SH-SY5Y (cell line): ENCODE measurements around the gene INTS12.

ENCODE experiments used
- GATA2 ChIP-seq: IDR thresholded peaks from 2 replicates; pipeline ENCODE4 v1.6.1; 2011; ENCODE audit warnings: mild to moderate bottlenecking, low read depth, low read length
- GATA3 ChIP-seq: IDR thresholded peaks from 2 replicates; pipeline ENCODE4 v1.6.1; 2011; ENCODE audit warnings: low read depth, mild to moderate bottlenecking, low read length, moderate library complexity

INTS12 gene

DNA sequence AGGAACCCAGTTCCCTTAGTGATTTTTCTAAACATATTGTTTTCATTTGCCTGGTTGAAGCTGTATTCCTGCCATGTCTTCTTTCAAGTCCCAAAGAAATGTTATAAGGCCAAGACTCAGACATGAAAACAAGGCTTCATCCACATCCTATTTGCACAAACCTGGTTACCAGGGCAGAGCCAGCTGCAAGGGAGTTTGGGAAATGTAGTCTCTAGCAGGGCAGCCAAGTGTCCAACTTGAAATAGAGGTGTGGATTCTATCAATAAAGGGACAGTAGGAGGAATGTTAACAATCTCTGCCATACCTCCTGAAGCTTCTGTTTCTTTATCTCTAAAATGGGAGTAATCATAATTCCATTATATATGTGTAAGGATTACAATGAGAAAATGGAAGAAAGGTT is 56.6 kb downstream of the INTS12 start:
- TF ChIP-seq GATA3 (no peak), GATA2 (no peak)

DNA sequence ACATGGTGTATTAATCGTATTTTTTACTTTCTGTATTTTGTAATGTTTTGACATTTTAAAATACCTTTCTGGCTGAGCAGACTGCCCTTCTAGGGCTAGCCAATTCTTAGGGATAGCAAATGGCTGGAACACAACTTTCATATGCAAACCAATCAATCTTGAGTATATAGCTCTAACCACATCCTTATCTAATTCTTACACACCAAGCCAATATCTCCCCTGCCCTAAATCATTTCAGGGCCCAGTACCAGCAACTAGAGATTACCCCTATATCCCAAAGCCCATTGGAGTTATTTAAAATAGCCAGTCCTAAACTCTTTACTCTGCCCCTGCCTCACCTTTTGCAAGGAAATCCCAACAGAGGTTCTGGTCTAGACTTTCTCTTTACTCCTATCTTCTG is 58.3 kb downstream of the INTS12 start:
- no peak for TF ChIP-seq GATA3

DNA sequence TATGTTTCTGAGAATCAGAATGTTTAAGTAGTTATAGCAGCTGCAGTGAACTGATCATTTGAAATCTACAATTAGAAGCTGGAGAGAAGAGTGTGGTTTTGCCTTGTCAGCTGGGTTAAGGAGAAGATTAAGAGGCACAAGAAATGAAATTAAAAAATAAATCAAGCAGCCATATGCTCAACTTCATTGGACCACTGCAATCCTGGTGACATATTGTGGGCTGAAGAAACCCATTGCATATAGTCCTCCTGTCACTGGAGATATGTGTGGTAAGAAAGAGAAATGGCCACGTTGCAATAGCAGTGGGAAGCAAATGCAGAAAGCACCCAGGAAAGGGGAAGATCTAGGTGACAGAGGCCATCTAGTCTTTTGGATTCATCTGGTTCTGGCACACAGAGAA is 63.0 kb downstream of the INTS12 start:
- TF ChIP-seq GATA2 (no peak), GATA3 (no peak)

DNA sequence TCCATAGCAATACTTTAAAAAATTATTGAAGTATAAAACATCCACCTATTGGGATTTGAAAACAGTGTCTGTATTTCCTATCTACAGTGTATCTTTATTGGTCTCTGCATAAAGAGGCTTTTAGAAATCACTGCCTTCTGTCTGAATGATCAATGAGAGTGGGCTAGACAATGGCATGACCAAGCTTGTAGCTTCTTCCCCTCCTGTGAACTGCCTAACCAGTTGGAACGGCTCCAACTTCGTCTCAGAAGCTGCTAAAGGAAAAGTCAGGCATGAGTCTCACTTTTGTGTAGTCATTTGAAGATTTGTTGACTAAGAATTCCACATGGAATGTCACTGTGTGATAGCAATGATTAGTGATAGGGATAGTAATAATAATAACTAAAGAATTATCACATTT is 64.2 kb downstream of the INTS12 start:
- no peak for TF ChIP-seq GATA2
- TF ChIP-seq GATA3, result no peak

DNA sequence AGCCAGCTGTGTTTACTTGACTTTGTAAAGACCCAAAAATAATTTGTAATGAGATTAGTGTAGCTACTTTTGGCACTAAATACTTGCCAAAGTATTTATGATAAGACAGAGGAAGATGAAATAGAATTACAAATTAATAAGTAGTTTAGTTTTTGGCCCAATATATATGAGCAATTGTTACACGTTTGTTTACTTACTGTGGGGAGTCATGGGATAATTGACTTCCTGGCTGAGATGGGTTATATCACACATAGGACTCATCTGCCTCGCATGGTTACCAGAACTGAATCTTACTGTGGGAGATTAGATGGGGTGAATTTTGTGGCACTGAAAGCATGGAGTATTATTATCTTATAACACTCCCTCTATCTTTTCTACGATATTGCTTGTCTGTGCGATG is 66.6 kb downstream of the INTS12 start:
- TF ChIP-seq GATA3, result no peak
- no peak for TF ChIP-seq GATA2

DNA sequence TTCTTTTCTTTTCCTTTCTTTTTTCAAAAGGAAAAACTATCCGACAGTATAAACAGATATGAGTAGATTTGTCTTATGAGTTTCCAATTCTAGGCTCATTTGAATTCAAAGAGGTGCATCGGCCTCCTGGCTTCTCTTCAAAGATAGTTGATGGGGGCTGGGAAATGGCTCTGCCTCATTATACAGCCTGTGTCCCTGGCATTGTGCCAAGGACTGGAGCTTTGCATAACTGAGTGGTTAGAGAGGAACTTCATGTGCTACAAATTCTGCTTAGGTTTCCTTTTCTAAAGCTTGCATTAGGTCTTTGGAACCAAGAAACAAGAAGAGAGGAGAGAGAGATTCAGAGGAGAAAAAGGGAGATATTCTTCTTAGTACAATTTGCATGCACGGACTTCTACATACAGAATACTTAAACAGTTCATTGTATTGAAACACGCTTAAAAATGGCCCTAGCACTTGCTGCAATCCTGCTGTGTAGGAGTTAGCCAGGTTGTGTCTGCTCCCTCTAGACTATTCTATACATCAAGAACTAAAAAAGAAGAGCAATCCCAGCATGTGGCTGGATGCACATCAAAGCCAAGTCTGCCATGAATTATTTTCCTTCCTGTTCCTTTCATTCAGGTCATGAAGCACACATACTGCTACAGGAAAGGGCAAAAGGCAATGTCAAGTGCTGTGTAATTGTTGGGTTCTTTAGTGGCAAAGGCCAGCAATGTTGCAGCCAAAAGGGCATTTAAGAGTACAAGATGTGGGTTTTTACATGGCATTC is 70.9 kb downstream of the INTS12 start:
- TF ChIP-seq GATA3 (no peak), GATA2 (no peak)

DNA sequence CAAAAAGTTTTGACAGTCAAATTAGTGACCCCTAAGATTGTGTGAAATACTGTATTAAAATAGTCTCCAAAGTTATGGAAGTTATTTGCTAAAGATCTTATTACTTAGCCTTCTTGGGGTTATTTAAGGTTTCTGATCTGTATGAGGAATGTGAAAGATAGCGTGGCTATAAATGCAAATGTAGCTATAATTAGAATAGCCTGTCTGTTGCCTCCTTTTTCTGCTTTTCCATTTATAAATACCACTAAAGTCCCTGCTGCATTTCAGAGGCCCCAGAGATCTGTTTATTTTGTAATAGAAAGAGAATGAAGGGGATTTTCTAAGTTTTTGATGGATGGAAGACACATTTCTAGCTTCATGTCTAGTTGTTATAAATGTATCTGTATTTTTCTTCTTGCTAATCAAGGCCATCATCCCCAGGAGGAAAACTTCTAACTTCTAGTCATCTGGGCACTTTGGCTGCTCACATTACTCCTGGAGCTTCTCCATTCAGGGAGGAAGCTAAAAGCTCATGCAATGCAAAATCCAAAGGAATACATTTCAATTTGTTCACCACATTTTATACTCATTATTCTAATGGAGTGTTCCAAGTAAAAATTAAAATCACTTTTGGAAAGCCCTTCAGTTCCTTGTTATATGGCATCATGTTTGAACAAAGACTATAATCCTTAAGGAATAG is 73.9 kb downstream of the INTS12 start:
- no peak for TF ChIP-seq GATA2
- TF ChIP-seq GATA3, result no peak

DNA sequence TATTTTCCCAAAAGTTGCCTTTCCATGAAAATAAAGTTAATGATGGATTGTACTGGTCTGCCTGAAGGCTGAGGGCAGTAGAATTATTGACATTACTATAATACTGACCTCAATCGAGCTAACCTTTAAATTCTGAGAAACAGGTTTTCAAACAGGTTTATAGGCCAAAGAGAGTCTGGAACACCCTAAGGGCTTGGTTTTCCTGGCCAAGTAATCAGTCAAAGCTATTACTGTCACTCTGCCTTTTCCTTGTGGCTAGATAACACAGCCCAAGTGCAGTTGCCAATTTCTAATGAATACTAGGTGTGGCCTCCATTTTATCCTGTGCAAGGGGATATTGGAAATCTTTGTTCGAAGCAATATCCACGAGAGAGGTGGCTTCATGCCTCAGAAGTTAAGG is 75.2 kb downstream of the INTS12 start:
- no peak for TF ChIP-seq GATA2
- TF ChIP-seq GATA3, result no peak
